Germinal center (tissue), 1 donor: Measurements from ENCODE around the gene PAPPA2.
A peak's percentile ranks its signal among the peaks of the same experiment; 100 is the strongest.
"Not testable (repeated sequence)": the region's sequence is repeated elsewhere in the genome, so short reads cannot be mapped to it uniquely, and the experiment has no call there.

Experiments used
- DNase-seq: peaks from one replicate; pipeline ENCODE4 v3.0.0; 2012; ENCODE audit warnings: mixed read lengths, low spot score

PAPPA2 gene

DNA sequence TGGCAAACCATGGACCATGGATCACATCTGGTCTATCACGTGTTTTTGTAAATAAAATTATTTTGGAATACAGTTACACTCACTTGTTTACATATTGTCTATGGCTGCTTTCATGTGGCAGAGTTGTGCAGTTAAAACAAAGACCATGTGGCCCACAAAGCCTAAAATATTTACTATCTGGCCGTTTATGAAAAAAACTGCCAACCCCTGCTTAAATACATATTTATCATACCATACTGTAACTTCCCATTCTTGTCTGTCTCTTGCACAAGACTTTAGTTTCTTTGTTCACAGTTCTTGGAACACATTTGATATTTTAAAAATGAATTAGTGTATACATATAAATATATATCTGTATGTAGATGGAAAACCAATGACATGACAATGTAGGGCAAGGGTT is 141.5 kb downstream of the PAPPA2 start:
- DNase-seq = no peak

DNA sequence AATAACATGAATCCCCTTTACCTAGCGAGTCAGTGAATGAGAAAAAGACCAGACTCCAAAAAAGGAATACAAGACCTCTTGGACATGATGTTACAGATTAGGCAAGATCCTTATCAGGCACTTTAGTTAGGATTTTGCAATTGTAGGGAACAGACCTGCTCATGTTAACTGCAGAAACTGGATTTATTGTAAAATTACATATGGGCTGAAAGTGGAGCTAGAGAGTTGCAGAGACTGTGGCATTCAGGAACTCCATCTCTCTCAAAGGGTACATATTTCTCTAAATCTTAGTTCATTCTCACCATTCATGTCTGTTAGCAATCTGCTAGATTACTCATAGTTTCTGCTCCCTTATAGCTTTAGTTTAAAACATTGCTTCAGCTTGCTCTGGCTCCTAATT is 142.2 kb downstream of the PAPPA2 start:
- no peak for DNase-seq

DNA sequence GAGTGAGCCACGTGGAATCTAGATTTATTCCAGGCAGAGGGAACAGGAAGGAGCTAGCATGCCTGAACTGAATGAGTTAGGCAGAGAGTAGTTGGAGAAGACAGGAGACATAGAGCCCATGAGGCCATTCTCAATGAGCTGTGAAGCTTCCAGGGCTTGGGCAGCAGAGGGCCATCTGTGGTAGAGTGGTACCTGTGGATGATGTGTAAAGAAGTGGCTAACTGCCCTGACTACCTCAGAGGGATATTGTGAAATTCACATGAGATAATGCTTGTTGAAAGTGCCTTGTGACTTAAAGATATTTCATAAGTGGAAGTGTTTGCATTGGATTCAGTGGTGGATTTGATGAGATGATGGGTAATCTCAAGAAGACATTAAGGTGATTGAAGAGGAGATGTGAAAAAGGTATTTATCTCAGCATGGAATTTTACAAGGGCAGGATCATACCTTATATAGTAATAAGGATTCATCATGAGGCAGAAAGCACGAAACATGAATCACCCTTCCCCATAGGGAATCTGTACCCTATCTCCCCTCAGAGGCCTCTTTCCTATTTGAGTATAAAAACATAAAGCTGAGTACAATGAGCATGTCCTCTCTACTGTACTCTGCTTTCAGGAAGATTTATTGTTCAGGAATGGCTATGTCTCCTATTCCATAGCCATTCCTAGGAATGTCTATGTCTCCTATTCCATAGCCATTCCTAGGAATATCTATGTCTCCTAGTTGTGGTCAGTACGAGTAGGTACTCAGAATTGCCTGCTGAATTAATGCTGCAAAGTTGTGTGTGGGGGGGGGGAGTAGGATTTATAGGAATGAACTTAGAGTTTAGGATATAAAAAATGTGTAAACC is 146.8 kb downstream of the PAPPA2 start:
- no peak for DNase-seq

DNA sequence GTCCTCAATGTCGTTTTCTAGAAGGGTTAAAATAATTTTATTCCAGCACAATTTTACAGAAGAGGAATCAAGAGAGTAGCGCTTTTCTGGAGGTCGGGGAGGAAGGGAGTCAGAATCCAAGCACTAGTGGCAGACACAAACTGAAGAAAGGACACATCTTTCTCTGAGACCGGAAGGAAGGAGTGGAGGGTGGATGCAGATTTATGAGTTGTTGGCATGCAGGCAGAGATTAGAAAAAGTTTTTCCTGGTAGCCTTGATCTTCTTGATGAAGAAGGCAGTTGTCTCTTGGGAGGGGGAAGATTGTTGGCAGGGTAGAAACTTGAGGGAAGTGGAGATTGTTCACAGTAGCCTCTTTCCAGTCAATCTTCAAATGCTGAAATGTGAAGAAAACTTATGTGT is 149.8 kb downstream of the PAPPA2 start:
- DNase-seq = no peak

DNA sequence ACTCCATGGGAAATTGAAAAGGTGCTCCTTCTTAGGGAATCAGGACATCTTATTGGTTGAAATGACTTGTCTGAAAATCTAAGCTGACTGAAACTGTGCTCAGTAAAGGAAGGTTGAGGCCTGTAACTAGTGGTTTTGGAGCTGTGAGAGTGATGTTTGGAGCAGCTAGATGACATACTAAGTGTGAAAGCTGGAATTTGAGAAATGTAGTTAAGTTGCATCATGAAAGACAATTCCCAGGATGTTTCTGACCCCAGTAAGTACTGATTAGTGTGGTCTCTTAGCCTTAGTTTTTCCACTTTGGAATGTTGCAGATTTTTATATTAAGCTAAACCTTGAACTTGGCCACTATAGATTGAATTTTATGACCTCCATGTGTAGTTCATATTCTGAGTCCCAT is 154.9 kb downstream of the PAPPA2 start:
- DNase-seq = no peak

DNA sequence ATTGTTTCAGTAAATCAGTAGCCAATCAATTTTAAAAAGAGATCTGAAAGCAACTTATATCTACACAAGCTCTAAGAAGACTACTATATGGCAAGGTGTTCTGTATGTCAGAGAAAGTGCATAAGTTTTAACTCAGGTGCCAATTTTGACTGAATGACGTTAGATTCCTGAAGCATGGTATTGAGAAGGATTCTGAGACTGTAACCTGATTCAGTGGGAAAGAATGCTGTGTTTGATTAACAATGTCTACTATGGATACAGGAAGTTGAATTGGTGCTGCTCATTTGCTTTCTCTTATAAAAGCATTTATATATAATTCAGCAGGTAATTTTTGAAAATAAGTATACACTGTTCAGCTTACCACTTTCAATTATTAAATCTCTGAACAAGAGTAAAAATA is 156.3 kb downstream of the PAPPA2 start:
- no peak for DNase-seq

DNA sequence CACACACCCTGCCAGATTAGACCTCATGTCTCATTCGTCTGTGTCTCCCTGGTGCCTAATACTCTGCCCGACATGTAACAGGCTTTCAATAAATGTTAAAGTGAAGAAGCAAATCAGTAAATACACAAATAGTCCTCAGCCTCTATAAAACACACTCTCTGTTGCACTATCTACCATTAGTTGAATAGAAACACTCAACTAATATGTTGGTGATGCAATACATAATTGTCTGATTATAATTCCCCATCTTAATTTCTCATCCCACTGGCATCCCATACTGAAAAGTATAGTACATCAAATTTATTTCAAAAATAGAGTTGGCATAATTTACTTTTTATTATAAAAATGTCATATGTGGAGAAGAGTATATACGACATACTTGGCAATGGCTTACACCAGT is 162.4 kb downstream of the PAPPA2 start:
- no peak for DNase-seq

DNA sequence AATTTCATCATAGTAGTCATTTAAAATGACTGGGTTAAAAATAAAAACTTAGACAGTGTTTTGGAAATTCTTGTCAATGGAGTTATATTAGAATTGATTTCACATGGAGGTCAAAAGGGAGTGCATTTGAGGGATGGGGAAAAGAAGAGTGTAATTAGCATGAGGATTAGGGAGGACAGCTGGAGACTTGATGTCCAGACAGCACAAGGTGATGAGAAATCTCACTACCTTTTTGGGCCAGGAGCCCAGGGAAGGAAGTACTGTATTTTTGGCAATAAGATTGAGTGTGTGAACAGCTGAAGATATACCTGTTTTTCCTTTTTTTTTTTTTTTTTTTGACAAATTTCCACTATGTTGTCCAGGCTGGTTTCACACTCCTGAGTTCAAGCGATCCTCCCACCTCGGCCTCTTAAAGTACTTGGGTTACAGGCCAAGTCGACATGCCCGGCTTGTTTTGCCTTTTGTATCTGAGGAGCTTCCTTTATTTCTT is 163.6 kb downstream of the PAPPA2 start:
- no peak for DNase-seq

DNA sequence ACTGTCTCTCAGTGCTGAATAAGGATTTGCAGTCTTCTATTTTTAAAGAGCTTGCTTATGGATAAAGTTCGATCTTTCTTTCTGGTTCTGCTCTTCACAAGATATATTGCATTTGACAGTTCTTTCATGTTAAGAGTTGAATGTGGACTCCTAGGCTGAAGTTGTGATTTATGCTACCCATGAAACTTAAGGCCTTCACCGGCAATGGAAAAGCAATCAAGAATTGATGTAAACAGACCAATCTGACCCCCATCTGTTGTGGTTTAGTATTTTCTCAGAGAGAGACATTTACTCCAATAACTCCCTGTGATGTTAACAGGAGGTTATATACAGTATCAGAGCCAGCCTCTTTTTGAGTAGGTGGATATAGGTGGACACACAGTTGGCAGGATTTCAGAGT is 165.8 kb downstream of the PAPPA2 start:
- no peak for DNase-seq

DNA sequence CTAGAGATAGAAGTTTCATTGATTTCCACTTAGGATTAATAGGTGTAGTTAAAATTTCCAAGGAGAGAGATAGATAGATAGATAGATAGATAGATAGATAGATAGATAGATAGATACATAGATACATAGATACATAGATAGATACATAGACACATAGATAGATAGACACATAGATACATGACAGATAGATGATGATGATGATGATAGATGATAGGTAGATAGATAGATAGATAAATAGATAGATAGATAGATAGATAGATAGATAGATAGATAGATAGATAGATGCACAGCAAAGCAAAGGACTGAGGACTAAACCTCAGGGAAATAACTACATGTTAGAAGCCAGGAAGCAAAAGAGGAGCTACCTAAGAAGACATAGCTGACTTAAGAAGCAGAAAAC is 171.8 kb downstream of the PAPPA2 start:
- DNase-seq = not testable (repeated sequence)

DNA sequence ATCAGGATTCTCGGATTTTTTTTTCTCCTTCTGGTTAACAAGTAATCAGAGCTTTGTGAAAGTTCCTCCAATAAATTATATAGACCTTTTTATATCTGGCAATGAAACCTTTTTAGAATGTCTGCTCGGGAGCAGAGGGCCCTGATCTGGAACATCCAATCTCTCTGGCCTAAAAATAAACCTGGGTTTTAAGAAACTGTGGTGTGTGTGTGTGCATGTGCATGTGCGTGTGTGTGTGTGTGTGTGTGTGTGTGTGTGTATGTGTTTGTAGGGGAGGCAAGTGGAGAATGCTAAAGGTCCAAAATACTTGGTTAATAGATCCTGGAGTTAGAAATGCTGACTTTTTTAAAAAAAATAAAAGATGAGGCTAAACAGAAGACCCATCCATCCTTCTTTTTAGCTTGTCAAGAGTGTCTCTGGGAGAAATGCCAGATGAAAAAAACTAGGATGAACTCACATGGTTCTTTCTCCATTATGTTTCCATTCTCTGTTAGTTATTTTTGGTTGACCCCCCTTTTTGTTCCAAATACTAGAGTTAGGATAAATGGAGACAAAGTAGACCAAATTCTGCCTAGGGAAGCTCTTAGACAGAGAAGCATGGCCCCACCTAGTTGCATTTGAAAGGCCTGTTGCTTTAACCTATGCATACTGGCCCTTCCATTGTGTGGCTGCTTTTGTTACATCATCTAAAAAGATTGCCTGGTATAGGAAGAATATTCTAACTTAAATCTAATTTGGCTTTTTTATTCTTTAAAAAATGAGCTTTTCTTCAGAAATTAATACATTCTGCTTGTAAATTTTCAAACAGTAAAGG is 175.9 kb downstream of the PAPPA2 start:
- no peak for DNase-seq

DNA sequence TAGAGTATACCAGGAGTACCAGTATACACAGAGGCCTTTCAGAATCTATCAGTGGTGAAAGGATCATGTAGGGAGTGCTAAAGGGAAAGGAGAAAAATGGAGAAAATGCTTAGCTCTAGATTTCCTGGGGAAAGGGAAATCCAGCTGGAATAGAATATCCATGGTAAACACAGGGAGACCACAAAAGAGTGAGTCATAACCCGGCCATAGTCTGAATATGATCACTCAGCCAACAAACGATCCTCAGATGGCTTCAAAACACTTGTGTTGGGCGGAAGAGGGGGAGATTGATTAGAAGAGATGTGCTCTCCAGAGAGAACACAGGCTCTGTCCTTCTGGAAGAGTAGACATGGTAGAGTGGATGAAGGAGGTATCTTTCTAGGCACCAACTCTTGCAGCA is 180.6 kb downstream of the PAPPA2 start:
- DNase-seq = no peak

DNA sequence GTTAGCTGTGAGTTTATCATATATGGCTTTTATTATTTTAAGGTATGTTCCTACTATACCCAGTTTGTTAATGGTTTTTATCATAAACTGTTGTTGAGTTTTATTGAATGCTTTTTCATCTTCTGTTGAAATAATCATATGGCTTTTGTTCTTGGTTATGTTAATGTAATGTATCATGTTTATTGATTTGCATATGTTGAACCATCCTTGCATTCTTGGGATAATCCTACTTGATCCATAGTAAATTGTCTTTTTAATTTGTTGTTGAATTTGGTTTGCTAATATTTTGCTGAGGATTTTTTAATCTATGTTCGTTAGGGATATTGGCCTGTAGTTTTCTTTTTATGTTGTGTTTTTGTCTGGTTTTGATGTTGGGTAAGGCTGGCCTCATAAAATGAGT is 185.6 kb downstream of the PAPPA2 start:
- DNase-seq = no peak

DNA sequence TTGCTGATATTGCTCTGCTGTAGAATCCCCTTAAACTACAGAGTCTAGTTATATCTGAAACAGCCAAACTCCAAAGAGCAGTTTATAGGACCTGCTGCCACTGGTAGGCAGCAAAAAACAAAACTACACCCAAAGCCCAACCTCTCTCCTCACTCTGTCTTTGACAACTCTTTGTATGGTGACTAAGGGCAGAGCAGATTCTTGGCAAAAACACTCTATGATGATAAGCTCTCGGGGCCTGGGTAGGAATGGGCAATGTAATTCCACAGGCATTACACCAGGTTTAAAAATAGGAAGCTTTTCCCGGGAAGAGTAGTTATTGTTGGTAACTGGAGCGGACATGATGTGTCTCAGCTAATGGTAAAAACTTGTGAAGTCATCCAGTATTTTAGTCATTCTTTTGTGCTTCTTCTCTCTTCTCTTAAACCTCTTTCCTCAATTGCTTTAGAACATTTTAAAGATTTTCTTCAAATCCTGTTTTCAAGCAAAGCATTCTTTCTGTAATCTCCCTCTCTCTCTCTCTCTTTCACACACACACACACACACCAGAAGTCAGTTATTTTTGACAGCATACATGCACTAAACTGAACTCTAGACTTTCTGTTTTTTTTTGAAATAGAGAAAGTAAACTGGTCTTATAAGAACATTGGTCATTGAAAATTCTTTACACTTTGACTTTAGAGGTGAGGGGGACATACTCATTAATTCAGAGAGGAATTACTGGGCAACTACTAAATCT is 193.5 kb downstream of the PAPPA2 start:
- no peak for DNase-seq

DNA sequence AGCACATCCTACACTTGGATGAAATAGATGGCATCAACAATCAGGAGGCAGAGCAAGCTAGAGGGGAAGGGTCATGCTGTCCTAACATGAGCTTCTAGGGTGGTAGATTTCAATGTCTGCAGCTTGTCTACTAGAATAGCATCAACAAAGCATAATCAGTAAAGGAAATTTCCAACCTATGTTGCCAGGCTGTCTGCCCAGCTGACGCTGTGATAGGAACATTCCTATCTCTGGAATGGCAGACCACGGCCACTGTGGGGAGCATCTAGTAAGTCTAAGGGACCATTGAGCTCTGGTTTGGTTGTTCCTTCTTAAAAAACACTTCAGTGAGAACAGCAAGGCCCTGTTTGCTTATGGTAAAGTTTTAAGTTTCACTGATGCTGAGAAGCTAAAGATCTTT is 206.8 kb downstream of the PAPPA2 start:
- DNase-seq = no peak

DNA sequence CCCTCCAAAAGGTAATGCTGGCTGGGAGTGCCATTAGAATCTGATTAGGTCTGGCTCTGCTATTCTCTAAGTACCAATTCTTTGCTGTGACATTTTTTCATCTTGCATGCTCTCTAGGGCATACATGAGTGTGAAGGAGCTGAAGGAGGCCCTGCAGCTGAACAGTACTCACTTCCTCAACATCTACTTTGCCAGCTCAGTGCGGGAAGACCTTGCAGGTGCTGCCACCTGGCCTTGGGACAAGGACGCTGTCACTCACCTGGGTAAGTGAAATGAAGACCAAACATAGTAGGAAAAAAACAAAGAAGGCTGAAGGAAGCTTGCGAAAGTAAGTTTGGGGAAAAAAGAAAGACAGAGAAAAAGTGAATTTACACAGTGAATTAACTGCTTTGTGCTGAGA is 207.9 kb downstream of the PAPPA2 start:
- DNase-seq = no peak

DNA sequence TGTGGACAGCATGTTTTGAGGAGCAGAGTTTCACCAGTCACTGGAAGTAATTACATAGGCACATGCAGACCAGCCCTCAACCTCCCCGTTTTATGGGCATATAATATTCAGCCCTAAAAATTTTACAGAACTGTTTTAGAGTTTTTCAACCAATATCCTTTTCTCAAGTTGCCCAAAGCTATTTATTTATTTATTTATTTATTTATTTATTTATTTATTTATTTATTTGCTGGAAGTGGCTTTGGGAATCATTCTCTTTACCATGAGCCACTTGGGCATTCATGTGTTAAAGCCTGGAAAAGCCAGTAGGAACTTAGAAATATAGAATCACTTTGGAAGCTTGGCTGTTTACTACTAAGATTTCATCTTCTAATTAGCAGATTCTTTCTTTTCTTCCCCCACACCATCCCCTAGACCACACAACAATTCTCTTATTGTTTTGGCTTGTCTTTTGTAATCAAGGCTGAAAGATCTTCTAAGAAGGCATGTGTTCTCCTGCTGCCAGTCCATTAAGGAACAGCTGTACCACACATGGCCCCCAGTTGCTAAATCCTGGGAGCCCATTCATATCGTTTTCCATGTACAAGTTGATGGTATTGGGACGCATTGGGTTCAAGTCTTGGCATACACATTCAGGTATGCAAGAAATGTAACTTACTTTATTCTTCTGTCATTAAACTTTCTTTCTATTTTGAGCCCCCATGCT is 220.0 kb downstream of the PAPPA2 start:
- no peak for DNase-seq

DNA sequence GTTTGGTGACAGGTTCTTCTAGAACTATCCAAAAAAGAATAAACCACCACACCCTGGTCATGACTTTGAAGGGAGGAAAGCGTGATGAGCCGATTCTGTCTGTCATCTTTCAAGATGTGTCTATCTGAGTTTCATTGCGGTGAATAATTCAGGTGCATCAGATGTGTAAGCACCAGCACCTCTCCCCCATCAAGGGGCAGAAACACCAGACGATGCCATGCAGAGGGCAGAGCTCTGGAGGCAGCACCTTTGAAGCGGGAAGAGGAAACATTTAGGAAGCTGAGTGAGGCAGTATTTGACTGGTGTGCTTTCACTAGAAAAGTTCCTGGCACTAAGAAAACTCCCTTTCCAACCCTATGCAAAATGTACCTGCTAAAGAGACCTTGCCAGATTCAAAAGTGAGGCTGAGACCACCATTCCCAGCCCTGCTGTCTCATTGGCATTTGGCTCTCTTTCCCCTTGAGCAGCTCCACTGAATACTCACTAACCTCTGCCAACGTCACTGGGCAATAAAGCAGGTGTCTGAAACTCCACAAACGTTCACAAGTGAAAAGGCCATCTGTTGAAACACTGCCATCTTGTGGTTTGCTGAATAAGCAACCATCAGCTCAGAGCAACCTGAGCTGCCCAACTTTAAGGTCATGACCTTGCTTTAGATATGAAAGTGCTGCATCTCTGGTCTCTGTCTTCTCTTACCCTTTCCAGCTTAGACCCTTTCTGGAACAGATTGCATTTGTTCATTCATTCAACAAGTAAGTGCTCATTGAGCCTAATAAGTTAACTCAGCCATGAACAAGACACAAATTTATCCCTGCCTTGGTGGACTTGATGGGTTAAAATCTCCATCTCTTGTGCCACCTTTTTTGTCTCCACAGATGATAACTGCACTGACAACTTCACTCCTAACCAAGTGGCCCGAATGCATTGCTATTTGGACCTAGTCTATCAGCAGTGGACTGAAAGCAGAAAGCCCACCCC is 228.6 kb downstream of the PAPPA2 start:
- DNase-seq = peak; percentile 20

DNA sequence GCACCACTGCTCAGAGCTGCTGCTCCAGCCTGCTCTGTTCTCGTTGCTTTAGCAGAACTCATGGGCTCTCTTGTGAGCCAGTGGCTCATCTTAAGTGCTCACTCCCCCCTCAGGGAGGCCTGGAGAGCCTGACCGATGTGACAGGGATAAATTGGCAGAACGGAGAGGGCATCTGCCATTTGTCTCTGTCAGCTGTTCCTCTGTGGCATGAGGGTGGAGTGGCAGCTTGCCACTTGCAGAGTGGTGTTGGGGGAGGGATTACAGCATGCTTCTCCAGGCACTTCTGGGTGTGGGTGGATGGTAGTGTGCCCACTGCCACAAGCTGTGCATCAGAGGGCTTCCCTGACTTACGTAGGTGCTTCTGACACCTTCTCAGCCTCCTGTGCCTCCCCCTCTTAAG is 229.5 kb downstream of the PAPPA2 start:
- DNase-seq = no peak

DNA sequence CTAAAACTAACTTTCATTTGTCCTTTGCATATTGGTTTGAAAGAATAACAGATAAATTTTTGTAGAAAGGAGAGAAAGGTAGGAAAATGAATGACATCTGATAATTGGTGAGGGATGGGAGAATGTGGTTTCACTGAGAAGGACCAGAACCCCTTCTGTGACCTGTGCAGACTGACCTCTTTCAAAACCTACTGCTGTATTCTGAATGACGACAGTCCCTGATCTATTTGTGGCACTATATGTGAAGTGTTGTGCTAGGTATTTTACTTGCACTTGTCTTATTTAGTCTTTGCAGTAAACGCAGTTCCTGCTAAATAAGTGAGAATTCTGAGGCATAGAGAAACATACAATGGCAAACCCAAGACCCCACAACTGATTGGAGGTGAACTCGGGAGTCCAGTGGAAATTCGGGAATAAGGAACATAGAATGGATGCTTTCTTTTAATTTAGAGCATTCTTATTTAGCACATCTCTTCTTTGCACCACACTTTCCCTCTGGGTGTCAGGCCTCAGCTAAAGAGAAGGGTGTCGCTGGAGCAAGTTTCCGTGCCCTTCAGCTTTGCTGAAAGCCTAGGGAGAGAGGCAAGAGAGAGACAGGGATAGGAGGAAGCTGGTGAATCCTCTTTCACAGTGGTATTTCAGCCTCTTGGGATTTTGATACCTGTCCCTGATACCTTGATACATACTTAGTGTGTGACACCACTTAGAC is 230.2 kb downstream of the PAPPA2 start:
- no peak for DNase-seq
